ENCODE measurements around the gene SIPA1L3. TPM values are rescaled to one million over a fixed set of nuclear protein-coding genes. Genes with fewer than 3 reads are reported as not detected.
A peak's percentile ranks its signal among the peaks of the same experiment; 100 is the strongest.

SIPA1L3 gene
- polyA plus RNA-seq, 12 donors = 6.8 to 24.9 (median 9.1) TPM; not detected in 1

DNA sequence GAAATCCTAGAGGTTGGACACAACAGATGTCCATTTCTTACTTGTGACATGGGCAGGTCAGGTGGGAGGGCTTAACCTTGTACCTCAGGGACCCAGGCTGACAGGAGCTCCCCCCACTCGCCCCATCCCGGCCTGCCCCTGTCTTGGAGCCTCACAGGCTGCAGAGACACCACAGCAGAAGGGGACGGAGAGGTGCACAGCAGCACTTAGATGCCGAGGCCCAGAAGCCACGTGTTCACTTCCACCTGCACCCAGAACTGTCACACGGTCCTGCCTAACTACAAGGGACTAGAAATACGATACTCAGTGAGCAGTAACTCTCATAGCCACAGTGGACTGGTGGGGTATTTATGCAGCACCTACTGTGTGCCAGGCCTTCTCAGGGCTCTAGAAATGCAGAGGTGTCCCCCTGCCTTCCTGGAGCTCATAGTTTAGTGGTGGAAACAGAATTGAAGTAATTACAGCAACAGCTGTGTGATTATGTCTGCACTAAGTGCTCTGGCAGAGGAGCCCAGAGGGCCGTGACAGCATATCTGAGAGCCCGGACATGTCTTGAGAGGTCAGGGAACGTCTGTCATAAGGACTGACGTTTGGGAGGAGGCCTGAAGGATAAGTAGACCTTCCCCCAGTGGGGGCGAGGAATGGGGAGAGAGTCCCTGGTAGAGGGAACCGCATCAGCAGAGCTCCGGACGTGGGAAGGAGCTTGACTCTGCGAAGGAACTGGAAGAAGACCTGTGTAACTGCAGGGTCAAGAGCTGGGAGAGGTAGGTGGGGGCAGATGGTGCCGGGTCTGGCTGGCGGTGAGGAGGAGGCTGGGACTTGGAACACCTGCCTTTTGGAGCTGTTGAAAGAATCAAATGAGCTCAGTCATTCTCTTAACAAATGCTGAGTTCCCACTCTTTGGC, 130.0 kb downstream of the SIPA1L3 start:
- no peak for DNase-seq

GRCh38 chr19:38039966-38040365, 133.0 kb downstream of the SIPA1L3 start:
- no peak for DNase-seq

- no peak for DNase-seq
Measured at GRCh38 chr19:38042132-38042531, 135.1 kb downstream of the SIPA1L3 start.

DNA sequence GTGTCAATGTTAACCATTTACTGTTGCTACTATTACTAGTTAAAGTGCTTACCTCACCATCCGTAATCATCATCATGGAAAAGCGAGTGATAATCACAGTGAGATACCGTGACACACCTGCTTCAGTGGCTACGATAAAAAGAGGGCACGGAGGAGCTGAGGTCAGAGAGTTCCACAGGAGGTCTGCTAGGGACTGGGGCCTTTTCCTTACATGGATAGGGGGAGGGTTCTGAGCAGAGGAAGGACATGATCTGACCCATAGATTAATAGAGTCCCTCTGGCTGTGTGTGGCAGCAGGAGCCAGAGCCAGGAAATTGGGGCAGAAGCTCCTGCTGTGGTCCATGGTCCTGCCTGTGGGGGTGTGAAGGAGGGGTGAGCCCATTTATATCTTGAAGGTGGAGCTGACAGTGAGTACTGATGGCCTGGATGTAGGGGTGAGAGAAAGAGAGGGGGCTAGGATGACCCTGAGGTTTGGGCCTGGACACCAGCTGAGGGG, 136.7 kb downstream of the SIPA1L3 start:
- no peak for DNase-seq

- DNase-seq = no peak
Measured at GRCh38 chr19:38044267-38045111, 137.5 kb downstream of the SIPA1L3 start.

DNA sequence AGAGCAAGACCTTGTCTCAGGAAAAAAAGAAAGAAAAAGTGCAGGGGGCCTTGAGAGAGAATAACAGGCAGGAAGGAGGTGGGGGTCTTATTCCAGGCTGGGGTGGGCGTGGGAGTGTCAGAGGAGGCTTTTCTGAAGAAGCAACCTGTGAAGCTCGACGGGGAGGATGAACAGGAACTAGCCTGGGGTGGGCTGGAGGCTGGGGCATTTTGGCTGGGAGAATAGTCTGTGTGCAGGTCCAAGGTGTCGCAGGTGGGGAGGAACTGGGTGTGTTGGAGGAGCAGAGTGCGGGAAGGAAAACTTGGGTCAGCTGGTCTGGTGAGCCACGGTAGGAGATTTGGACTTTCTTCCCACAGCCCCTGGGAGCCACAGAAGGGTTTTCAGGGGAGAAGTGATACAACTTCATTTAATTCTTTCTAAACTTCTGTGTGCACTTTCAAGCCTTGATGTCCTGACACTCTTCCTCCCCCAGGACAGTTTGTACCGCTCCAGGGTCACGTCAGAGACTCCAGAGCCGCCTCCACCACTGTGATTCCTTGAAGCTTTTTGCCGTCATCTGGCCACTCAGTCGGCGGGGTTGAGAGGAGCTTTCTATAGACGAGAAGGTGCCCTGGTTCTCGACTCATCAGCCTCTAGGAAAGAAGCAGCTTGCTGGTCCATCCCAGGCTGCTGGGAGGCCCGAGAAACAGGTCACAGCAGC, 138.7 kb downstream of the SIPA1L3 start:
- DNase-seq = no peak

DNA sequence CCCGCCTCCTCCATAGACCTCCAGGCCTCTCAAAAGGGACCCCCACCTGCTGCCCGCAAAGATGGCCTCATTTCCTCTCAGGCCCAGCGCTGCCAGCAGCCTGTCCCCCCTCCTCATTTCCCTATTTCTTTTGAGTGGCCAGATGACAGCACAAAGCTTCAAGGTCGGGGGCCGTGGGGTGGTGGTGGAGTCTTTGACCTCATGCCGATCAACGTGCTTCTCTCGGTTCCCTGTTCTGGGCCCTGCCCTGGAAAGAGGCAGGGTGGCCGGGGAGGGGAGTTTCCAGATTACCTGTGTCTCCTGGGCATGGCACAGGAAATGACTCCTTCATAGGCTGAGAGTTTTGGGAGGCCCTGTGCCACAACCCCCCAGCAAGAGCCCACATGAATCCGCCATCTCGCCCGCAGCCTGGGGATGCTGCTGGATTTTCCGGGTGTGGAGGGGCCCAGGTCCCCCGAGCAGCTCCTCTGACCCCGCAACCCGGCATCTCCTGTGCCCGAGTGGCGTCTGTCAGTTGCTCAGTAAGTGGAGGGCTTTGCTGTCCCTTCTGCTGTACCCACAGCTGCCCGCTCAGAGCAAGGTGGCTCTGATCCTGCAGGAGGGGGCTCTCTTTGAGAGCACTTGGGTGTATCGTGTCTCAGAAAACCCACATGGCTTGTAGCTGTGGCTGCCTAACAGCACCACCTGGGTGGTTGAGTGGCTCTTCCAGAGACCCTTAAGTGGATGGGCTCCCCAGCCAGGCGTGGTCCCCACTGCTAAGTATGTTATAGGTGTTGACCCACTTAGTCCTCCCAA, 139.4 kb downstream of the SIPA1L3 start:
- no peak for DNase-seq

DNA sequence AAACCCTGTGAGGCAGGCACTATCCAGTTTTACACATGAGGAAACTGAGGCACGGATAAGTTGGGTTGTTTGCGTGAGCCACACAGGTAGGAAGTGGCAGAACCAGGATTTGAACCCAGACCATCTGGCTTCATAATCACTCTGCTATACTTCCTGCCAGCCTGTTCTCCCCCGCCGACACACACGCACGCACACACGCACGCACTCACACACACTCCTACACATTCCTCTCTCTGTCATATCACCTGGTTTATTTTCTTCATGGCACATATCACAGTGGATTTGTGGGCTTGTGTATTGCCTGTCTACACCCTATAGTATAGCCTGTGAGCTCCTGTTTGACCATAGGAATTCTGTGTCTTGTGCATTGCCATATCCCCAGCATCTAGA, 140.0 kb downstream of the SIPA1L3 start:
- DNase-seq = no peak

- DNase-seq = no peak
Measured at GRCh38 chr19:38047641-38048040, 140.6 kb downstream of the SIPA1L3 start.

DNA sequence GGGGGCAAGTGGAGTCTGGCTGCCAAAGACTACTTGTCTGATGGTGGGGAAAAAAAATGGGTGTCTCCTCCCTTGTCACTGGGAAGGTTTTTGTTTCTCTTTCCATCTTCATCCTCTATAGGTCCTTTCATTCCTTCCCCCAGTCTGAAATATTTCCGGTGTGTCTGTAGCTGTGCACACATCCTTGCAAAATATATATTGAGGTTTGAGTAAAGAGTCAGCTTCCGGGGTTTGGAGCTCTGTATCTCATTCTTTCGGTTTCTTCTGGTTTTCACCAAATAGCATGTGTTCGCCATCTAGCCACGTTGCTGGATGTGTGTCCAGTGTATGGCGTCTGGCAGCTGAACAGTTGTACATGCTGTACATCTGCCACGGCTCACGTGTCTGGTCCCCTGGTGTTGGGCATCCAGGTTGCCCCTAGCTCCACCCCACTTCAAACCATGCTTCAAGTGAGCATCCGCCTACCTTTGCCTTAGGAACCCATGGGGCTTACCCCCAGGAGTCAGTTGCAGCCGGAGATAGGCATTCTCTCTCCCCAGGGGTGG, 142.2 kb downstream of the SIPA1L3 start:
- no peak for DNase-seq

DNA sequence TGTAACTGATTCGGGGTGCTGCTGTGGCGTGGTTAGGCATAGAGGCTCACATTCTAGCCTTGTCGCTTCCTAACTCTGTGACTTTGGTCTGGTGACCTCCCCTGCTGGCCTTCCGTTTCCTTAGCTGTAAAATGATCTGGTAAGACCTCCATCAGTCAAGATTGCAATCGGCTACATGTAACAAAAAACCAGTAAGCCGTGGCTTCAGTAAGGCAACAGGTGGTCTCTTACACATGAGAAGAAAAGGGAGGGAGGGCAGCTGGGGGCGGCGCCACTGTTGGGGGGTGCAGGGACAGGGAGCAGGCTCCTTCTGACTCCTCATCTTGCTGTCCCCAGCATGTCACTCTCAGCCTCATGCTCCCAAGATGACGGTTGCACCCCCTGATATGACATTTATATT, 148.0 kb downstream of the SIPA1L3 start:
- DNase-seq = no peak

DNA sequence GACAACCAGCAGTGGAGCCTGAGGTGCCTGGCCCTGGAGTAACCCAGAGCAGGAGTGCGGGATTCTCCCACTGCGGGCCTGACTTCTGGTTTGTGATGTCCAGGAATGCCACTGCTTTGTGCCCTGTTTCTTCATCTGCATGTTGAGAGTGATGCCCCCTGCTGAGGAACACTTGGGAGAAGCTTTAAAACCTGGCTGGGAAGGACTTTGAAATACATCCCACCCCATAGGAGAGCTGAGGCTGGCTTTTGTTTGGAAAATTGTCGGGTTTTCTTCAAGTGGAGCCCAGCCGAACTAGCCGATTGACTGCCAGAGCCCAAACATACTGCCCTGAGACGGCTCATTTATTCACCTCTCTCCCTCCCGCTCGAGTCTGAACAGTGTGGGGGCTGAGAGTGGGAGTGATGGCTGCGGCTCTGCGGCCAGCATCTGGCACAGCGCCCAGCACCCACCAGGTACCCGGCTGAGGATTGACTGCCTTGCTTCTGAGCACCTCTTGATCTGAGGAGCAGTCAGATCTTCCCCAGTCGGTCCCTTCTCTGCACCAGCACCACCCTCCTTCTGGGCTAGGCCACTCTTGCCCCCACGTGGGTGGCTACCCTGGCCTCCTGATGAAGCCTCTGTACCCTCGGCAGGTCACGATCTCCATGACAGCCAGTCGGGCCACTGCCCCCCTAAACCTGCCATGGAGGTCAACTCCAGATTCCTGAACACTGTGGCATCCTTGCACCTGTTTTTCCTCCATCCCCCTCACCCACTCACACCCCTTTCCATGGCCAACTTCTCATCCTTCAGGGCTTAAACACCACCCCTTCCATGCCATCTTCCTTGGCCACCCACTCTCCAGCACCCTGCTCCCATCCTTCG, 148.9 kb downstream of the SIPA1L3 start:
- no peak for DNase-seq

DNA sequence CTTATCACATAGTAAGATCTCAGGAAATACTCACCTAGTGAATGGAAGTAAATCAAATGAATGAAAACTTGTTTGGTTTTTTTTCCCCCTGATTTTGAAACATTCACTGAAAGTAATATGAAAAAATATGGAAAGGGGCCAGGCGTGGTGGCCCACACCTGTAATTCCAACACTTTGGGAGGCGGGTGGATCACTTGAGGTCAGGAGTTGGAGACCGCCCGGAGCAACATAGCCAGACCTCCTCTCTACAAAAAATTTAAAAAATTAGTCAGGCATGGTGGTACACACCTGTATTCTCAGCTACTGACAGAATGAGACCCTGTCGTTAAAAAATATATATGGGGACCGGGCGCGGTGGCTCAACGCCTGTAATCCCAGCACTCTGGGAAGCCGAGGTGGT, 149.6 kb downstream of the SIPA1L3 start:
- no peak for DNase-seq

- no peak for DNase-seq
Measured at GRCh38 chr19:38057959-38058690, 151.1 kb downstream of the SIPA1L3 start.

DNA sequence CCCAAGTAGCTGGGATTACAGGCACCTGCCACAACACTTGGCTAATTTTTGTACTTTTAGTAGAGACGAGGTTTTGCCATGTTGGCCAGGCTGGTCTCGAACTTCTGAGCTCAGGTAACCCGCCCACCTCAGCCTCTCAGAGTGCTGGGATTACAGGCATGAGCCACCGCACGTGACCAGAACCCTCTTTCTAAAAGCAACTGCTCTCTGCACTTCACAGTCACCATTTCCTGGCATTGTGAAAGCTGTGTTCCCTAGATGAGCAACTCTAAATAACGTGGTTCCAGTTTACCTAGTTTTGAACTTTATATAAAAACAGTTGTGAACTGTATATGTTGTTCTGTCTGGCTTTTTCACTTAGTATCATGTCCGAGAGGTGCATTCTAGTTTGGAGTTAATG, 152.9 kb downstream of the SIPA1L3 start:
- no peak for DNase-seq

- DNase-seq = no peak
Measured at GRCh38 chr19:38060331-38060730, 153.3 kb downstream of the SIPA1L3 start.

DNA sequence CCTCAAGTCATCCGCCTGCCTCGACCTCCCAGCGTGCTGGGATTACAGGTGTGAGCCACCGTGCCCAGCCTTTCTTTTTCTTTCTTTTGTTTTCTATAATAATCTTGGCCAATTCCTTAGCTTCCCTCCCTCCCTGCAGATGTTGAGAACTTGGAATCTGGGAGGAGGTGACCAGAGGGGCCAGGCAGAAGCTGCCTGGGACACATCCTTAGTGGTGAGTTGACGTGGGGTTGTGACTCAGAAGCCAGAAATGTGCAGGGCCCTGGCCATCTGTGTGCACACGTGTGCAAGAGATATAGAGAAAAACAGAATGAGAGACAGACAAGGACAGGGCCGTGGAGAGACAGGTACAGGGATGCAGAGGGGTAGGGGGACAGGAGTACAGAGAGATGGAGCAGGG, 154.3 kb downstream of the SIPA1L3 start:
- DNase-seq = no peak

GRCh38 chr19:38062959-38063761, 156.2 kb downstream of the SIPA1L3 start:
- peak; percentile 54 for DNase-seq
